Vagina (tissue), 2 donors: ENCODE data around the gene GPC5. TPM values are rescaled to one million over a fixed set of nuclear protein-coding genes. Genes with fewer than 3 reads are reported as not detected.

Source experiments
- DNase-seq, 2 donors: peaks; one replicate each; pipeline ENCODE4 v3.0.0-alpha.2; 2017; ENCODE audit errors: extremely low spot score in 2 of 2
- H3K27ac ChIP-seq: fragments of 200-600 bp; sonication (generic); one replicate; pipeline ENCODE4 v1.5.1; 2019
- H3K27me3 ChIP-seq: fragments of 200-600 bp; sonication (generic); one replicate; pipeline ENCODE4 v1.5.1; 2019
- H3K36me3 ChIP-seq, 2 donors: fragments of 200-600 bp; sonication (generic); one replicate each; pipeline ENCODE4 v1.5.1; 2017 to 2019
- H3K4me1 ChIP-seq: fragments of 200-600 bp; sonication (generic); one replicate; pipeline ENCODE4 v1.5.1; 2019
- H3K4me3 ChIP-seq, 2 donors: fragments of 200-600 bp; sonication (generic); 1 replicate in 1 of 2; 2 replicates in 1 of 2; pipeline ENCODE4 v1.5.1; 2016 to 2019
- H3K9me3 ChIP-seq: fragments of 200-600 bp; sonication (generic); one replicate; pipeline ENCODE4 v1.5.1; 2019
- POLR2A ChIP-seq, 2 donors: fragments of 450-650 bp; IDR thresholded peaks; one replicate each; pipeline ENCODE4 v1.6.1; 2017; ENCODE audit warnings: antibody characterized with exemption in 2 of 2, mild to moderate bottlenecking in 2 of 2, moderate library complexity in 2 of 2
- POLR2AphosphoS5 ChIP-seq, 2 donors: sonication (generic); formaldehyde crosslinking; IDR thresholded peaks; one replicate each; pipeline ENCODE4 v1.9.0; 2017; ENCODE audit warnings: antibody characterized with exemption in 2 of 2, mild to moderate bottlenecking in 2 of 2, low read depth in 1 of 2; ENCODE audit not compliant: insufficient read depth in 1 of 2
- intact Hi-C: fragments of 100-400 bp; cut with DNase I; formaldehyde crosslinking; loops from one replicate; pipeline ENCODE4 v1.15.1; 2023
- total RNA-seq: library from RNA; depleted of rRNA; stranded (reverse); fragments of >200 nt; gene quantifications from one replicate; pipeline ENCODE4 v1.2.3, GENCODE V29; 2016
- TF ChIP-seq, protein P1 (sequence below), 3 experiments: fragments of 450-650 bp in 2 of 3; fragments of 200-600 bp in 1 of 3; sonication (generic) in 1 of 3; IDR thresholded peaks; one replicate each; pipeline ENCODE4 v1.5.1; 2017 to 2019; ENCODE audit warnings: antibody characterized with exemption in 3 of 3, mild to moderate bottlenecking in 2 of 3, moderate library complexity in 2 of 3

GPC5 gene
- total RNA-seq, 1 donor from 2014 or later, result 1.7 TPM

DNA sequence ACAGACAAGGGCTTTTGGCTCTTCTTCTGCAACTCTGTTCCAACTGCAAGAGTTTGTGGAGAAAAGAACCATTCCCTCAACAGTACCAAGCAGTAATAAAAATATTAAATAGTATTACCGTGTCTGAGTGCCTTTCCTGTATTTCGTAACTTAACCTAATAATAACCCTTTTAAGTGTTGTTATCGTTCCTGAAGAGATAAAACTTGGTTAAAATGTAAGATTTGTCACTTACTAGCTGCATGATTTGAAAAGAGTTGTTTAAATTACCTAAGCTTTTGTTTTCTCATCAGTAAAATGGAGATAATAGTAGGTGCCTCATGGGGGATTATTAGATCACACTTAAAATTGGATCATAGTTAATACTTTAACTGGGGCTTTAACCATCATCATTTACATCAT lies 447.2 kb downstream of the GPC5 start:
- H3K4me1 ChIP-seq, result no peaks in the 10 kb centered on the region
- intact Hi-C loops, result no loop called here
- H3K27ac ChIP-seq, result no peak overlapping the region
- no peak for DNase-seq
- no peaks in the 10 kb centered on the region for H3K27me3 ChIP-seq
- no peak overlapping the region for H3K4me3 ChIP-seq
- TF ChIP-seq POLR2A (IDR thresholded peaks at IDR 0.05) (no peak), POLR2AphosphoS5 (IDR thresholded peaks at IDR 0.05; ENCODE audit: insufficient read depth in 1 of 2, low read depth in 1 of 2) (no peak)
- TF ChIP-seq, protein P1, sequence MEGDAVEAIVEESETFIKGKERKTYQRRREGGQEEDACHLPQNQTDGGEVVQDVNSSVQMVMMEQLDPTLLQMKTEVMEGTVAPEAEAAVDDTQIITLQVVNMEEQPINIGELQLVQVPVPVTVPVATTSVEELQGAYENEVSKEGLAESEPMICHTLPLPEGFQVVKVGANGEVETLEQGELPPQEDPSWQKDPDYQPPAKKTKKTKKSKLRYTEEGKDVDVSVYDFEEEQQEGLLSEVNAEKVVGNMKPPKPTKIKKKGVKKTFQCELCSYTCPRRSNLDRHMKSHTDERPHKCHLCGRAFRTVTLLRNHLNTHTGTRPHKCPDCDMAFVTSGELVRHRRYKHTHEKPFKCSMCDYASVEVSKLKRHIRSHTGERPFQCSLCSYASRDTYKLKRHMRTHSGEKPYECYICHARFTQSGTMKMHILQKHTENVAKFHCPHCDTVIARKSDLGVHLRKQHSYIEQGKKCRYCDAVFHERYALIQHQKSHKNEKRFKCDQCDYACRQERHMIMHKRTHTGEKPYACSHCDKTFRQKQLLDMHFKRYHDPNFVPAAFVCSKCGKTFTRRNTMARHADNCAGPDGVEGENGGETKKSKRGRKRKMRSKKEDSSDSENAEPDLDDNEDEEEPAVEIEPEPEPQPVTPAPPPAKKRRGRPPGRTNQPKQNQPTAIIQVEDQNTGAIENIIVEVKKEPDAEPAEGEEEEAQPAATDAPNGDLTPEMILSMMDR (IDR thresholded peaks at IDR 0.05), result no peak
- no peaks in the 10 kb centered on the region for H3K36me3 ChIP-seq
- H3K9me3 ChIP-seq, result no peaks in the 10 kb centered on the region

DNA sequence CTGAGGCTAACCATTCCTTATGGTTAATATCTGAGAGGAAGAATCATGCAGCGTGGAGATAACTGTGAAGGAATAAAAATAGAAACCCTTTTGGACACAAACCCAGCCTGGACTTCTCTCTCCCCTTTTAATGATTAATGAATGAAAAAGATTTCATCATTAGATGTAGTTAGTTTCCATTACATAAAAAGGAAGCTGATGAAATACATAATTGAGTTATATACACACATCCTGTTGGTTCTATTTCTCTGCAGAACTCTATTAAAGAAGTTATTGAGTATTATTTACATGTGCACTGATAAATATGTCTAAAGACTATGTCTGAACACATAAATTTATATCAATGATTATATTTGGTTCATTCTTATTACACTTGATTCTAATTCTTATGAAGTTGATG lies 465.3 kb downstream of the GPC5 start:
- Histone ChIP-seq H3K4me1 (no peaks in the 10 kb centered on the region), H3K9me3 (no peaks in the 10 kb centered on the region), H3K27ac (no peak overlapping the region), H3K27me3 (no peaks in the 10 kb centered on the region), H3K4me3 (no peak overlapping the region), H3K36me3 (no peaks in the 10 kb centered on the region)
- intact Hi-C loops, result no loop called here
- DNase-seq, result no peak
- TF ChIP-seq POLR2A (IDR thresholded peaks at IDR 0.05) (no peak), POLR2AphosphoS5 (IDR thresholded peaks at IDR 0.05; ENCODE audit: insufficient read depth in 1 of 2, low read depth in 1 of 2) (no peak)
- TF ChIP-seq, protein P1 (IDR thresholded peaks at IDR 0.05), result no peak

DNA sequence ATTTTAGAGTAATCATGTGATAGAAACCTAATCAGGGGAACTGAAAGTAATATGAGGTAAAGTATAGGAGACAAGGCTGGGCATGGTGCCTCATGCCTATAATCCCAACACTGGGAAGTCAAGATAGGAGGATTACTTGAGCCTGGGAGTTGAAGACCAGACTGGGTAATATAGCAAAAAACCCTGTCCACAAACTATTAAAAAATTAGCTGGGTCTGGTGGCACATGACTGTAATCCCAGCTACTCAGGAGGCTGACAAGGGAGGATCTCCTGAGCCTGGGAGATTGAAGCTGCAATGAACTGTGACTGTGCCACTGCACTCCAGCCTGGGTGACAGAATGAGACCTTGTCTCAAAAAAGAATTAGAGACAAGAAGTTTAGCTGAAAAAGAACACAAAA lies 469.9 kb downstream of the GPC5 start:
- intact Hi-C loops, result no loop called here
- no peak for DNase-seq
- Histone ChIP-seq H3K4me3 (no peak overlapping the region), H3K4me1 (no peaks in the 10 kb centered on the region), H3K27ac (no peak overlapping the region), H3K36me3 (no peaks in the 10 kb centered on the region), H3K27me3 (no peaks in the 10 kb centered on the region), H3K9me3 (no peaks in the 10 kb centered on the region)
- TF ChIP-seq, protein P1 (IDR thresholded peaks at IDR 0.05), result no peak
- TF ChIP-seq POLR2AphosphoS5 (IDR thresholded peaks at IDR 0.05; ENCODE audit: insufficient read depth in 1 of 2, low read depth in 1 of 2) (no peak), POLR2A (IDR thresholded peaks at IDR 0.05) (no peak)

DNA sequence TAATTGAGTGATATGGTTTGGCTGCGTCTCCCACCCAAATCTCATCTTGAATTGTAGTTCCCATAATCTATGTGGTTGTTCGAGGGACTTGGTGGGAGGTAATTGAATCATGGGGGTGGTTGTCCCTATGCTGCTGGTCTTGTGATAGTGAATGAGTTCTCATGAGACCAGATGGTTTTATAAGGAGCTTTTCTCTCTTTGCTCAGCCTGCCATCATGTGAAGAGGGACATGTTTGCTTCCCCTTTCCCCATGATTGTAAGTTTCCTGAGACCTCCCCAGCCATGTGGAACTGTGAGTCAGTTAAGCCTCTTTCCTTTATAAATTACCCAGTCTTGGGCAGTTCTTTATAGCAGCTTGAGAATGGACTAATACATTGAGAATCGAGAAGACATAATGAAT lies 480.1 kb downstream of the GPC5 start:
- Histone ChIP-seq H3K36me3 (no peaks in the 10 kb centered on the region), H3K27me3 (no peaks in the 10 kb centered on the region), H3K9me3 (no peaks in the 10 kb centered on the region), H3K27ac (no peak overlapping the region), H3K4me3 (no peak overlapping the region), H3K4me1 (no peaks in the 10 kb centered on the region)
- no peak for DNase-seq
- intact Hi-C loops, result no loop called here
- TF ChIP-seq, protein P1 (IDR thresholded peaks at IDR 0.05), result no peak
- no peak for TF ChIP-seq POLR2AphosphoS5 (IDR thresholded peaks at IDR 0.05; ENCODE audit: insufficient read depth in 1 of 2, low read depth in 1 of 2)
- TF ChIP-seq POLR2A (IDR thresholded peaks at IDR 0.05), result no peak

DNA sequence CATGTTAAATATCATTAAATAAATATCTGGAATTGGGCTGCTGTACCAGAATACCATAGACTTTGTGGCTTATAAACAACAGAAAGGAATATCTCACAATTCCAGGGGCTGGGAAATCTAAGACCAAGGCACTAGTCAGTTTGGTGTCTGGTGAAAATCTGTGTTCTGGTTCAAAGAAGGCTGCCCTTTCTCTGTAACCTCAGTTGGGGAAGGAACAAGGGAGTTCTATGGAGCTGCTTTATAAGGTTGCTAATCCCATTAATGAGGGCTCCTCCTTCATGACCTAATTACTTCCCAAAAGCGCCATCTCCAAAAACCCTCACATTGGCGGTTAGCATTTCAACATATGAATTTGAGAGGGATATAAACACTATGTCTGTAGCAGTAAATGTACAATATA lies 480.9 kb downstream of the GPC5 start:
- TF ChIP-seq, protein P1 (IDR thresholded peaks at IDR 0.05), result no peak
- TF ChIP-seq POLR2AphosphoS5 (IDR thresholded peaks at IDR 0.05; ENCODE audit: insufficient read depth in 1 of 2, low read depth in 1 of 2) (no peak), POLR2A (IDR thresholded peaks at IDR 0.05) (no peak)
- H3K27me3 ChIP-seq, result no peaks in the 10 kb centered on the region
- H3K9me3 ChIP-seq, result no peaks in the 10 kb centered on the region
- no peaks in the 10 kb centered on the region for H3K36me3 ChIP-seq
- no peaks in the 10 kb centered on the region for H3K4me1 ChIP-seq
- intact Hi-C loops, result no loop called here
- no peak for DNase-seq
- no peak overlapping the region for H3K4me3 ChIP-seq
- H3K27ac ChIP-seq, result no peak overlapping the region
